SH-SY5Y (cell line): Measurements from ENCODE around the gene AGAP1.

Experiments
- GATA2 ChIP-seq: IDR thresholded peaks from 2 replicates; pipeline ENCODE4 v1.6.1; 2011; ENCODE audit warnings: mild to moderate bottlenecking, low read depth, low read length
- GATA3 ChIP-seq: IDR thresholded peaks from 2 replicates; pipeline ENCODE4 v1.6.1; 2011; ENCODE audit warnings: low read depth, mild to moderate bottlenecking, low read length, moderate library complexity

GRCh38 chr2:235897992-235898391 lies 404.1 kb downstream of the AGAP1 start:
- no peak for TF ChIP-seq GATA2
- TF ChIP-seq GATA3 = no peak
